HG03196 (cell line): Measurements from ENCODE around the gene TEC.
"Not testable (repeated sequence)": the region's sequence is repeated elsewhere in the genome, so short reads cannot be mapped to it uniquely, and the experiment has no call there.

Experiments used
- ATAC-seq: cut with Tn5 transposase; IDR thresholded peaks from one replicate; pipeline ENCODE4 v1.9.1; 2021; ENCODE audit not compliant: unreplicated experiment

The TEC gene

DNA sequence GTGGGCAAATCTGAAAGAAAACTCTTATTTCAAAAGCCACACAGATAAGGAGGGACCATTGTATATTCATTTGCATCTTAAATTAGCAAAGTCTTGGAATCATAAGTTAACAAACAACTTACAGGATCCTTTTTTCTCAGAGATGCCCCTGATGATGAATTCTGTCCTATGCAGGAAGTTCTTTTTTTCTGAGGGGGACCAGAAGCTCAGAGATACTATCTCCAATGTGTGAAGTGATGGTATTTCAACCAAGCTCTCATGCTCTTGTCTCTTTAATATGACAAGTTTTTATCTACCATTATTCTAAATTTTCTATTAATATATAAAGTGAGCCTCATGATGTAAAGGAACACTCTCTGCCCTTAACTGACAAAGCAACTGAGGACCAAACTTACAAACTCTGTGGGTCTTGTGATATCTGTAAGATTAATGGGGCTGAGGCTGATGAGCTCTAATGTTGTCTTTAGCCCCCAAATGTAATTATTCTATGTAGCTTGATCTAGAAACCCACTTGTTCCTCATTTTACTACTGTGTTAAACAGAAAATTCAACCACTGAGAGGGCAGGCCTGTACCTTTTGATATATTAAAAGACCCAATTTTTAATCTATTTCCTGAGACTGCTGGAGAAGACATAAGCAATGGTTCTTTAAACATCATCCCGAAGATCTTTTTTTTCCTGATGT is 27.0 kb downstream of the TEC start:
- ATAC-seq = no peak

DNA sequence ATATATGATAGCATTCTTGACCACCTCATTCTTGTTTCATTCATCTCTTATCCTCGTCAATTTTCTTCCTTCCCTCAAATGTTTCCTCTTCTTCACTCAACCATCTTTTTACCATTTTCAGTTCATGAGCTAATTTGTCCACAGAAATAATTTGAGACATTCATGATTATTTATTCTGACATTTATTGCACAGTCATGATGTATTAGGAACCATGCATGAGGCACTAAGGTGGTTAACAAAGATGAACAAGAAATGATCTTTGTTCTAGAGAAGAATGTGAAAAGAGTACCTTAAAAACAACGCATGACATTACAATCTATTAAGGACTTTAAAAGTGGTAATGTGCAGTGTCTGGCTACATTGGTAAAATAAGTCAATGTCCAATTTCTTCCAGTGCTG is 27.9 kb downstream of the TEC start:
- ATAC-seq = no peak

DNA sequence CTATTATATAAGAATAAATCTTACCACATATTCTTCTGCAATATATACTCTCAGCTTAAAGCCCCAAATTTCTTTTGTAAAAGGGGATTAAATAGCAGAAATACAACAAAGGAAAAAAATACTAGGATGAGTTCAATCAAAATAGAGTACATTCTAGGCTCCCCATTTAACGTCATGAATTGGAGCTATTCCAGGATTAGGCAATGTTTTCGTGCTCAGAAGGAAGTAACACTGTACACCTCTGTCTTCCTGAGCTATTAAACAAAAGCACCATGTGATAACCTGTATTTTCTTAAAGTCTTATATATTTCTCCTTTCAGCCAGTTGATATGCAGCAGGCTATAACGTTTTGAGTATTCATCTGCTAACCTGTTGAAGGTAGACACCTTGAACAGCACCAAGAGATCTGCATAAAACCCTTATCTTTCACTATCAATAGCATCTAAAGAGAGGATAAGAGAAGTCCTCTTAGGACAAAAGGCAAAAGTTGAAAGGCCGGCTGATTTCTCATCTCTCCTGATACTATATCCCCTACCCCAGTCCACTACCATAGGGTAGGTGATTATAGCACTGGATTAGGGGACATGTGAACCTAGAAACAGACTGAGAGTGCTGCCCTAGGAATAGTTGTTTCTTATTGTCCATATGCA is 31.5 kb downstream of the TEC start:
- no peak for ATAC-seq

DNA sequence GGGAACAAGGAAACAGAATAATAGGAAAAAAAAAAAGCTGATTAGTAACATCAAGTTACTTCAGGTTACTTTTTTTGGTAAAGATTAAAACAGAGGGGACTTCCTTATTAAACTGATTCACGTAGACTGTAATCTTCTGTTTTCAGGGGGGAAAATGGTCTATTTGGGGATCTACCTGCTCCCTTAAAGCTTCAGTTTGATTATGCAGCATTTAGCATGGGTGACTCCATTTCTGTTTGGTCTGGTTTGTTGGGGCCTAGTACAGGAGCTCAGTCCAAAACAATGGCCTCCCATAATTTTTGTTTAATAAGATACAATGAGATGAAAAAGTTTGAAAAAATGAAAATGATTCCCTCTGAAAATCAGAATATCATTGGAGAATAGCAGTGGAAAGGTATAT is 34.6 kb downstream of the TEC start:
- ATAC-seq = no peak

DNA sequence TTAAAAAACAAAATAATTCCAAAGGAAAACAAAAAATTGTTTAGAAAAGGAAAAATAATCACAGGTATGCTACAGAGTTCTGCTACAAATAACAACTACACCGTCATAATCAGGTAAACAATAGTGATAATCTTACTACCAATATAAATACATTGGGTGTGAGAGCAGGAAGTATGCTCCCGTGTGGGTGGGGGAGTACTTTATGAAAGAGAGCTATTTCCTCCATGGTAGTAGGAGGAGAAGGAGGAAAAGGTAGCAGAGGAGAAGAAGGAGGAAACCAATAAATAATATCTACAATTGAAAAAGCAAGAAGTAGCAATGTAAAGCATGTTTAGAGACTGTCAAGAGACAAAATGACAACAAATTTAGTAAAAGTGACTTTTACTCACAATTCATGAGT is 35.1 kb downstream of the TEC start:
- no peak for ATAC-seq

DNA sequence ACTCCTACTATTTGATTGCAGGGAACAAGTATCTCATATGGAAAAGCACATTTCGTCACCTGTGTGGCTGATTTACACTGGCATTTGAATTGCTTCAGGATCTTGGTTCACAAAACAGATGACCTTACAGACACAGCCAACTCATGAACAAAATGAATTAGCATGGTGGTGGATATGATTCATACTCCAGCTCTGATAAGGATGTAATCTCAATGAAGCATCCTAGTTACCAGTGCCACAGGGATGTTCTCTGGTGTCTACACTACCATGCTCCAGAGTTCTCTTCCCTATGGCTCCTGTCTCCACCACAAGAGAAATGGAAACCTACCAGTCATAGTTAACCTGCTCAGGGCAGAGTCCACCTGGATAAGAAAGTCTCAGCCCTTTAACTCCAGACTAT is 40.7 kb downstream of the TEC start:
- ATAC-seq = no peak

DNA sequence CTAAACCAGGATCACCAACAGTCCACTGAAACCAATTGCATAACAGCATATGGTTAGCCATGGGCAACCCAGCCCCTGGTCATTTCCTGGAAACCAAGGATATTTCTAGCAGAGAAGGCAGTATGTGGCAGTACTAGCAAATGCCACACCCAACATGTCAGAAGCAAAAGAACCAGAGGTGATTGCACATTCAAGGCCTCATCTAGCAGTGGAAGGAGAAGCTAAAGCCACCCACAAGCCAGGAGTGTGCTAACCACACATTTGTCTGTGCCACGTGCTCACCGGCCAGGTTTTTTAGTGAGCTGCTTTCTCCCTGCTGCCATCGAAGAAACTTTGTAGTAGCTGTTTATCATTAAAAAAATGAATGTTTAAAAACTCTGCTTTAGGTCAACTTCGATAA is 42.0 kb downstream of the TEC start:
- no peak for ATAC-seq

DNA sequence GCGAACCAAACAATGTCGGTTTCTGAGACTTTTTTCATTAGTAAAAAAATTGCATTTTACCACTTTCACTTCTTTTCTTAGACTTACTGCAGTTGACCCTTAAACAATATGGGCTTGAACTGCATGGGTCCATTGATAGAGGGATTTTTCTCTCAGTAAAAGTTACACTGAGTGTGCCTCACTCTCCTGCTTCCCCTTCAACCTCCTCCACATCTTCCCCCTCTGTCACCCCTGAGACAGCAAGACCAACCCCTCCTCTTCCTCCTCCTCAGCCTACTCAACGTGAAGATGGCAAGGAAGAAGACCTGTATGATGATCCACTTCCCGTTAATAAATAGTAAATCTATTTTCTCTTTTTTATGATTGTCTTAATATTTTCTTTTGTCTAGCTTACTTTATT is 43.4 kb downstream of the TEC start:
- ATAC-seq = no peak

DNA sequence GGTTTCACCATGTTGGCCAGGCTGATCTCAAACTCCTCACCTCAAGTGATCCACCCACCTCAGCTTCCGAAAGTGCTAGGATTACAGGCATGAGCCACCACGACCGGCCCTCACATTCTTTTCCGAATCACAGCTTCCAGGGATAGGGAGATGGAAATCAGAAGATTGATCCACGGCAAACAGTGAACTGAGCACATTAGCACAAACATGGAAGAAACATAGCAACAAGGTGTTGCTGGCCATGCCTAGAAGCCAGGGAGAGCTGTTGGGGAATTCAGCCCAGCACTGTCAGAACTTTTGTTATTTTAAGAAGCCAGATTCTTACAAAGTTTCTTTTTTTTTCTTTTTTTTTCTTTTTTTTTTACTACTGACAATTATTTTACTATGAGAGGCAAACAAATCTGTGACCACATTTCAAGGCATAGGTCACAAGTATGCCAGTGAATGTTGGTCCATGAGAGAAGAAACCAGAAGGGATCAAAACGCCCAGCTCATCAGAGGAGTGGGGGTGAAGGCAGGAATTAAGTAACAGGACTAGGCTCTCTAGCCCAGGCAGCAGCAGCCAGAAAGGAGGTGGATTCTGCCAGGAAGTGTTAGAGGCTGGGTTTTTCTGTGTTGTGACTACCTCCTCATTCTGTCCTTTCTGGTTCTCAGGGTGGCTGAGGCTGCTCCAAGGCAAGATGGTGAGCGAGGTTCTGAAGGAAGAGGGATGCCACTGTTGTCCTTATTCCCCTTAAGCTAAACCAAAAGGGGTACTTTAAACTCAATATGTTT is 44.1 kb downstream of the TEC start:
- ATAC-seq = no peak

DNA sequence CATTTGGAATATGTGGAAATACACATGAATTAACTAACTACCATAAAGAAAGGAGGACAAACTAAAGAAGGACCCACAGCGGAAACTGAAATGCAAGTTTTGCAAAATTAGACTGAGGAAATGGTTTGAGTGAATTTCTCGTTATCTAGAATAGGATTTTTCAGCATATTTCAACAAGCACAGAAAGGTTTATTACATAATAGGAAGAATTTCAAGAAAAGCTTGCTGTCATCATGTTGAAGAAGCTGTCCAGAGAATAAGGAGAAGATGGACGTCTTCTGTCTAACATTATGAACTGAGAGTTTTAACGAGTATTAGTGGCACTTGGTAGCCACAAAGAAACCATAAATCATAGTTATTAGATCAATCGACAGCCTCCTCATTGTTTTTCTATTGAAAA is 45.0 kb downstream of the TEC start:
- no peak for ATAC-seq

DNA sequence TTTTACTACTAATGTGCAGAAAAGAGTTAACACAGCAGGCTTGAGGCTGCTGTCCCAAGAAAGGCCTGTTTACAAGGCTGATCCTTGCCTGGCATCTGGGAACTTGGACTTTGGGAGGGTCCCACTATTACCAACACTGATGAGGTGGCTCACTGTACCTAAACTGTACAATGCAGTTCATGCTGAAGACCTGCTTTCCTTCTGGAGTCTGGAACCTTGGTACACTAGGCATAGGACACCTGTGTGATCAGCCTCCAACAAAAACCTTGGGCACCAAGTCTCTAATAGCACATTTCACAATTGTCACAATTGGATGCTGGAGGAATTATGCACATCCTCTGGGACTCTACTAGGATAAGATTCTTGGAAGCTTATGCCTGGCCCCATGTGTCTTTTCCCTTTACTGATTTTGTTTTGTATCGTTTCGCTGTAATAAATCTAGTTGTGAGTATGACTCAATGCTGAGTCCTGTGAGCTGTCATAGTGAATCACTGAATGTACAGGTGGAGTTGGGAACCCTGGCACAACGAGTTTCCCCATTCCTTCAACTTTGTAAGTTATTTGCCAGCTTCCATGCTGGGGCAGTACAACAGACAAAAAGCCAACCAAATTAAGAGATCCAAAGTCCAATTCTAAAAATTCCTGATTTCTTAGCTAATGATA is 45.9 kb downstream of the TEC start:
- no peak for ATAC-seq

DNA sequence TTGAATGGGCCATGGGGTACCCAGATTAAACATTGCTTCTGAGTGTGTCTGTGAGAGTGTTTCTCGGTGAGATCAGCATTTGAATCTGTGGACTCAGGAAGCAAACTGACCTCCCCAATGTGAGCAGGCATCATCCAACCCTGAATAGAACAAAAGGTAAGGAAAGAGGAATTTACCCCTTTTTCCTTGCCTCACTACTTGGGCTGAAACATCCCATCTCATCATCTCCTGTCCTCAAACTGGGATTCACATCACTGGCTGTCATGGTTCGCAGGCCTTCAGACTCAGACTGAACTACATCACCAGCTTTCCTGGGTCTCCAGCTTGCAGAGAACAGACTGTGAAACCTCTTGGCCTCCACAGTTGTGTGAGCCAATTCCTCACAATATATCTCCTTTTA is 47.1 kb downstream of the TEC start:
- no peak for ATAC-seq

DNA sequence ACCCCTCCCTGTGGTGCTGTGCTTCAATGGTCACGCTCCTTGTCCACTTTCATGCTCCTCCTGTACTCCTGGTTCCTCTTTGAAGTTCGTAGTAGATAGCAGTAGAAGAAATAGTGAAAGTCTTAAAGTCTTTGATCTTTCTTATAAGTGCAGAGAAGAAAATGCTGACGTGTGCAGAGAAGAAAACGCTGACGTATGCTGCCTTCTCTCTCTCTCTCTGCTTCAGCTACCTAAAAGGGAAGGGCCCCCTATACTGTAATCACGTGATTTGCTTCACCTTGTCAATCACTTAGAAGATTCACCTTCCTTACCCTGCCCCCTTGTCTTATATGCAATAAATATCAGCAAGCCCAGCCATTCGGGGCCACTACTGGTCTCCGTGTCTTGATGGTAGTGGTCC is 50.2 kb downstream of the TEC start:
- ATAC-seq = not testable (repeated sequence)

DNA sequence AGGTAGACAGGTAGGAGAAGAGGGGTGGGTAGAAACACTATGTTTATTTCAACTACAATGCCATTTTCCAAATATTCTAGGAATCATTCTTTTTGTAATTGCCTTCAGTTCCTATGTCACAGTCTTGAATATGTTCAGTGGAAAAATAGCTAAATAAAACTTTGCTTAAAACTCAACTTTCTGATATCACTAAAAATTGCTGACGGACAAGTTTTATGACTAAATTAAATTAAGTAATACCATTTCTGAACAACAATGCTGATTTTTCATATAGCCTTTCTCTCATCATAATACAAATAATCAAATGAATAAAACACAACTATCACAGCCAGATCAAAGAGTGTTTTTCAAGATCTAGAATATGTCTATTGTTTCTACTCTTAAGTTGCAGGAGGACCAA is 53.1 kb downstream of the TEC start:
- no peak for ATAC-seq

DNA sequence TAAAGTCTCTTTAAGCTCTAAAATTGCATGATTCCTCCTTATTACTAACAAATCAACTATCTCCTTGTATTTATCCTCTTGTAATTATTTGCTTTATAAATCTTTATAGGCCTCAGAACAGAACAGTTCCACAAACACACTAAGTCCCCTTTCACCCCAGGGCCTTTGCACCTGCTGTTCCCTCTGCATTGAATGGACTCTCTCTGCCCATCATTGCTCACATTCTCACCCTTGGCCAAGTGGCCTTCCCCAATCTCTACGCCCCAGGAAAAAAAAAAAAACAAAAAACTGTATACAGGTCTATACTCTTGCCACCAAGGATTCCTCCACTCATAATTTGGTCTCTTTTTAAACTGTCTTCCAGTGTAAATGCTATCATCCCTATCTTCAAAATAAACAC is 53.7 kb downstream of the TEC start:
- ATAC-seq = no peak

DNA sequence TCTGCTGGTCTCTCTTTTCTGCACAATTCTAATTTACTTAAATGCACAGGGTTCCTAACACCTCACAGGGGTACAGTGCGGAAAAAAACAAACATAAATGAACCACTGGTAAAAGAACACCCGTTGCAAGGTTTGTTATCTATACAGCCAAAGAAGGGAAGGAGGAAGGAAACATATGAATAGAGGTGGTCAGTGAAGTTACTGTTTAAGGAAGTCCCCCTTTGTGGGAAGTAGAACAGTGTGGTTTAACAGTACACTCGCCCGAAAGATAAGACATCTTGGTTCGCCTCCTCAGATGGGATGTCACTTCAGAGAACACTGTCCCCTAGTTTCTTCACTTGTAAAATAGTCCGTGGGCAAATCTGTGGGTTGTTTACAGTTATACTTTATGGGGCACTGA is 57.5 kb downstream of the TEC start:
- peak; percentile 78 for ATAC-seq

DNA sequence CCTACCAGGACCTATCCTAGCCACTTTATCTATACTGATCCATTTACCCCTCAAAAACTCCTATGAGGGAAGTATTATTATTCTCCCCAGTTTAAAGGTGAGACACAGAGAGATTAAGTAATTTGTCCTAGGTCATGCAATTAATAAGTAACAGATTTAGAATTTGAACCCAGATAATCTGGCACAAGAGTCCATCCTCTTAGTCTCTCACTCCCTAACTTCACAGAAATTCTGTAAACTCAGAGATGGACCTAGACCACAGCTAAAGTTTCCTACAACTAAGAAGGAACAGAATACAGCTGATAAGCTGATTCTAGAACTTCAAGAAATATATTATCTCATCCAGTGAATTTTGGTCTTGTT is 58.7 kb downstream of the TEC start:
- no peak for ATAC-seq

DNA sequence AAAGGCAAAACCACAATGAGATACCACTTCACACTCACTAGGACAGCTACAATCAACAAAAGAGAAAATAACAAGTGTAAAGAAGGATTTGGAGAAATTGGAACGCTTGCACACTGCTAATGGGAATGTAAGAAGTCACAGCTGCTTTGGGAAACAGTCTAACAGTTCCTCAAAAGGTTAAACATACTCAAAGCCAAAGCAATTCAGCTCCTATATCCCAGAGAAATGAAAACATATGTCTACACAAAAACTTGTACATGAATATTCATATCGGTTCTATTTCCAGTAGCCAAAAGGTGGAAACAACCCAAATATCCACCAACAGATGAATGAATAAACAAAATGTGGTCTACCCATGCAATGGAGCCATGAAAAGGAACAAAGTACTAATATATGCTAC is 64.0 kb downstream of the TEC start:
- ATAC-seq = no peak

DNA sequence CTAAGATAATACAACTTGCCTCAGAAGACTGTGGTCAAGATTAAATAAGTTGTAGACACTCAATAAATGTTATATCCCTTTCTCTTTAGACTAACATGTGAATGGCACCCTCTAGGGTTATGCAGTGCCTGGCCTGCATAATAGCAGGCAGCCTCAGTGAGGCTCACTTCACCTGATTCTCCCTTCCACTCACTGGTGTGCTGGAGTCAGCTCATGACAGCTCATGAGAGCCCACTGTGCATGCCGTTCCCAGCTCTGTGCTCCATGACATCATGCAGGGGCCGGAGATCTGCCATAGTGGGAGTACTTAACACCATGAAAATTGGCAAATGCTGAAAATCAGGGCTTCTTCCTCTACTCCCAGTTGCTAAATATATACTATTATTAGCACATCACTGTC is 64.5 kb downstream of the TEC start:
- no peak for ATAC-seq

DNA sequence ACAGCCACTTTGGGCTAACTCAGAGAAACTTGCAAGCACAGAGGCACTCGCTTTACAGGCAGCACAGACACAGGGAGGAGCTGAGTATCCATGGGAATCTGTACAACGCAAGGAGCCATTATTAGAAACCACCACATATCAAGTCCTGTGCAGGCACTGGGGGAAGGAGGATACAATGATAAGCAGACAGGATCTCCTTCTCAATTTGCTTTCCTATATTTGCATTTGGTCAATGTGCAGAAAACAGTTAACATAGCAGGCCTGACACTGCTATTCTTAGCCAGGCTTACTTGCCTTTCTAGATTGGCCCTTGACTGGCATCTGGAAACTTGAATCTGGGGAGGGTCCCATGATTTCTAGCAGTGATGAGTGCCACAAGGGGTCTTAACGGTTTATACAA is 65.8 kb downstream of the TEC start:
- peak; percentile 28 for ATAC-seq

DNA sequence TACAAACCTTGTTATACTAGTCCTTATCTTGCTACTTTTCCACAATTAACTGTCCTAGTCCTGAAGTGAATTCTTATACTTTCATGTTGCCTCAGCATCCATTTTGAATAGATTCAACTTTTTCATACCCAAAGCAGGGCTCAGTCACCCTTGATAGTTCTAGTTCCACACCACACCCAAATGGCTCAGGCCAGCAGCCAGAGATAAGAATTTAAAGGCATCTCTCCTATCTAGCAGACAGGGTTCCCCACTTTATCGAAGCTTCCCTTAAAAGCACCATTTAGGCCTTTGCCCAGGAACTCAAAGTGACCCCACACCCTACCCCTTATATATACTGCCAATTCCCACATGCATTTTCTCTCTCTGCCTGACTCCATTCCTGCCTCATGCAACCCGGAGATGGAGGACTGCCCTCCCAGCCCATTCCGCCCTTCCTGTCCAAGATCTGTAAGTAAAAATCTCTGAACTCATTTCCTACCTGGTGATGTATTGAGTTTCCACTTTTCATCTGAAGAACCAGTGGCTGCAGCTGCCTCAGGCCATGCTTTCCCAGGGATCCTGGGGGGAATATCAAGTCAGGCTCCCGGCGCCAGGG is 71.9 kb downstream of the TEC start:
- ATAC-seq = no peak
